ENCODE results near the gene SGSM2. TPM values are rescaled to one million over a fixed set of nuclear protein-coding genes. Genes with fewer than 3 reads are reported as not detected.

The SGSM2 gene
- total and polyA plus RNA-seq, 2 of the 8 experiments (the other 6 are each of a cell fraction or from before 2014, with no cell fraction given): 44.5 to 77.7 TPM

- WGBS, 2 experiments (ENCODE audit: extremely low coverage in 1 of 2, insufficient coverage in 1 of 2, insufficient read length in 1 of 2, insufficient replicate concordance in 2 of 2, low coverage in 1 of 2, low lambda C conversion rate in 2 of 2, missing lambda C conversion rate in 1 of 2): 88% methylated on average over 11 of the region's 12 CpGs; no CpG with 5 or more reads in 1 of the 2 experiments
- Histone ChIP-seq H3K79me1 (ENCODE audit: low read depth, low read length) (no peaks in the 10 kb centered on the region), H3K9me3 (ENCODE audit: insufficient read depth in 2 of 2, low read depth in 1 of 2, low read length in 1 of 2) (no peaks in the 10 kb centered on the region), H2BK20ac (ENCODE audit: low read length) (no peak overlapping the region), H2AFZ (ENCODE audit: low read length) (no peak overlapping the region), H3K4me3 (ENCODE audit: extremely low read depth in 1 of 4, insufficient read depth in 2 of 4, low read depth in 3 of 4, low read length in 4 of 4) (no peak overlapping the region), H4K91ac (replicated peaks; ENCODE audit: insufficient read length, low read length) (no peak overlapping the region), H2BK120ac (replicated peaks; ENCODE audit: low read depth, low read length) (no peak overlapping the region), H3K9ac (replicated peaks in 1 of 4; ENCODE audit: extremely low read depth in 1 of 4, low read depth in 3 of 4, low read length in 3 of 4) (no peak overlapping the region), H3K18ac (ENCODE audit: extremely low read depth, low read length) (no peak overlapping the region), H3K56ac (replicated peaks; ENCODE audit: insufficient read length, low read depth, low read length) (no peak overlapping the region), H2BK5ac (ENCODE audit: low read depth, low read length) (no peak overlapping the region), H3K79me2 (ENCODE audit: control insufficient read depth in 1 of 2, insufficient read depth in 2 of 2, low read length in 2 of 2) (no peaks in the 10 kb centered on the region), H4K5ac (ENCODE audit: insufficient read length, low read depth, low read length) (no peak overlapping the region), H3K4ac (replicated peaks; ENCODE audit: insufficient read length, low read depth, low read length) (no peak overlapping the region), H2AK5ac (ENCODE audit: low read depth, low read length) (no peak overlapping the region), H4K20me1 (replicated peaks in 1 of 2; ENCODE audit: control insufficient read depth in 1 of 2, insufficient read depth in 2 of 2, low read length in 2 of 2) (peaks cover 2% of the 10 kb centered on the region in 2 experiments), H4K8ac (ENCODE audit: extremely low read depth, insufficient read depth, low read length) (no peak overlapping the region), H3K4me1 (replicated peaks in 1 of 4; ENCODE audit: control insufficient read depth in 3 of 4, insufficient read depth in 4 of 4, low read length in 3 of 4) (peaks cover 0 to 5% (median 3%) of the 10 kb centered on the region in 4 experiments; a peak in 4 of 7 replicates), H3K14ac (ENCODE audit: insufficient read length) (no peak overlapping the region), H3K27me3 (replicated peaks in 1 of 4; ENCODE audit: control insufficient read depth in 3 of 4, extremely low read depth in 1 of 4, insufficient read depth in 3 of 4, low read length in 3 of 4) (no peaks in the 10 kb centered on the region), H3K27ac (ENCODE audit: low read depth, low read length) (no peak overlapping the region), H3K23ac (ENCODE audit: insufficient read length) (no peak overlapping the region), H3K36me3 (ENCODE audit: control insufficient read depth in 2 of 4, insufficient read depth in 4 of 4, low read length in 3 of 4) (peaks cover 0 to 10% (median 6%) of the 10 kb centered on the region in 4 experiments; a peak in 4 of 8 replicates), H2BK12ac (ENCODE audit: low read depth, low read length) (no peak overlapping the region), H3K23me2 (ENCODE audit: low read depth, low read length) (no peaks in the 10 kb centered on the region), H3K4me2 (ENCODE audit: insufficient read depth in 1 of 2, low read depth in 2 of 2, low read length in 2 of 2) (no peak overlapping the region), H2BK15ac (ENCODE audit: low read length) (no peak overlapping the region)
- FAIRE-seq (no peak), DNase-seq (ENCODE audit: low read depth in 1 of 2, low spot score in 2 of 2) (no peak)
- ChIA-PET CTCF (ENCODE audit: partially characterized antibody) (interaction anchor here (0.6 to 13.4 kb wide), 6 partner anchors 12 to 80 kb away, joined by 3 to 209 read pairs (median 8); no protein-coding TSS in a partner anchor), POLR2A (ENCODE audit: partially characterized antibody) (interaction anchor here (0.9 to 1.5 kb wide), 5 partner anchors 9 to 32 kb away, joined by 3 read pairs; no protein-coding TSS in a partner anchor)
- TF ChIP-seq CREB1 (IDR thresholded peaks at IDR 0.05) (no peak), CTCF (IDR thresholded peaks at IDR 0.05; ENCODE audit: control extremely low read depth in 1 of 3, insufficient read depth in 1 of 3, low read depth in 1 of 3, low read length in 3 of 3) (no peak), BACH1 (IDR thresholded peaks at IDR 0.05; ENCODE audit: low read length) (no peak)
- TF ChIP-seq, protein P1, sequence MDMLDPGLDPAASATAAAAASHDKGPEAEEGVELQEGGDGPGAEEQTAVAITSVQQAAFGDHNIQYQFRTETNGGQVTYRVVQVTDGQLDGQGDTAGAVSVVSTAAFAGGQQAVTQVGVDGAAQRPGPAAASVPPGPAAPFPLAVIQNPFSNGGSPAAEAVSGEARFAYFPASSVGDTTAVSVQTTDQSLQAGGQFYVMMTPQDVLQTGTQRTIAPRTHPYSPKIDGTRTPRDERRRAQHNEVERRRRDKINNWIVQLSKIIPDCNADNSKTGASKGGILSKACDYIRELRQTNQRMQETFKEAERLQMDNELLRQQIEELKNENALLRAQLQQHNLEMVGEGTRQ (IDR thresholded peaks at IDR 0.05; ENCODE audit: low read length): no peak
- TF ChIP-seq, protein P2, sequence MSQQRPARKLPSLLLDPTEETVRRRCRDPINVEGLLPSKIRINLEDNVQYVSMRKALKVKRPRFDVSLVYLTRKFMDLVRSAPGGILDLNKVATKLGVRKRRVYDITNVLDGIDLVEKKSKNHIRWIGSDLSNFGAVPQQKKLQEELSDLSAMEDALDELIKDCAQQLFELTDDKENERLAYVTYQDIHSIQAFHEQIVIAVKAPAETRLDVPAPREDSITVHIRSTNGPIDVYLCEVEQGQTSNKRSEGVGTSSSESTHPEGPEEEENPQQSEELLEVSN (IDR thresholded peaks at IDR 0.05): no peak
Measured at GRCh38 chr17:2364763-2365116, 27.4 kb downstream of the SGSM2 start.

All from H1 (cell line).